Activated CD4-positive, alpha-beta T cell treated with anti-CD3 and anti-CD28 coated beads, Interleukin-2, Interleukin-6, amounts not matched to agents 100 ng/mL and 50 ng/mL, durations not matched to agents 16 hours and 8 hours (primary cell): ENCODE results near the gene PKDREJ.

ENCODE experiments used
- DNase-seq: peaks from one replicate; pipeline ENCODE4 v3.0.0-alpha.2; 2020

PKDREJ gene

DNA sequence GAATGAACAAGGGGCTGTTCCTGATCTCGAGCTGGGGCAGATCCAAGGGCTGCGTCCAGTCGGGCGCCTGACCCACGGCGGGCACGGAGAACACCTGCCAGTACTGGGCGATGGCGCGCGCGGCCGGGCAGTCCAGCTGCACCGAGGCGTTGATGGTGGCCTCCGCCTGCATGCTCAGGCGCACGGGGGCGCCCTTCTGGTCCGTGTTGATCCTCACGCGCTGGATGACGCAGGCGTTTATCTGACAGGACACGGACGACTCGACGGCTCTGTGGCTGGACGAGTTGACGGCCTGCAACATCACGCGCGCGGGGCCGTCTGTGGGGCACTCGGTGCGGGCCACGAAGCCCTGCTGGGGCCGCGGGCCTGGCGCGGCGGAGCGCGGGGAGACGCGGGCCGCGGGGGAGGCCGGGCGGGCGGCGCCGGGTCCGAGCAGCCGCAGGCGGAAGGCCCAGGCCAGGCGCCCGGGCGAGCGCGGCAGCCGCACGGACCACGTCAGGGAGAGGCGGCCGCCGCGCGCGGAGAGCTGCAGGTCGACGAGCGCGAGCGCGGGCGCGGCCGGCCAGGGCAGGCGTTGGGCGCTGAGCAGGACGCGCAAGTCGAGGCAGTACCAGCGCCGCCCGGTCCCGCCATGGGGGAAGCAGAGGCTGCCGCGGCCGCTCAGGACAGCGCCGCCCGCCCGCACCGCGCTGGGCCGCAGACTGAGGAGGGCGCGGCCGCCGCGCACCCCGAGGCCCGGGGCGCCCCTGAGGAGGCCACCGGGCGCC is 511 bp downstream of the PKDREJ start:
- DNase-seq, result peak; percentile 35

DNA sequence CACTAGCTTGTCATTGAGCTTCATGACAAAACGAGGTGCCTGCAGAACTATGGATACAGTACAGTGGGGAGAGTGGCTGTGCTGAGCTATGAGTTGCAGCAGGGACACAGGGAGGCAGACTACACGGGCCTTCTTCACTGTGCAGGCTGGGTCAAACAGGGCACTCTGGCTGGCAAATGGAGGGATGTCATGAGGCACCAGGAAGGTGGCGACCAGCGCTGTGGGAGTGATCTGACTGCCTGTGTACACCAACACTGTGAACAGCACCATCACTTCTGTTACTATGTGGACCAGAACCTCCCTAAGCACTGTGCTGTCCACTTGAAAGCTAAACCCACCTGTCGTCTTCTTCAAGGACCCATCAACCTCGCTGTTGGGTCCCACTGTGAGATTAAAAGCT is 3.1 kb downstream of the PKDREJ start:
- no peak for DNase-seq

DNA sequence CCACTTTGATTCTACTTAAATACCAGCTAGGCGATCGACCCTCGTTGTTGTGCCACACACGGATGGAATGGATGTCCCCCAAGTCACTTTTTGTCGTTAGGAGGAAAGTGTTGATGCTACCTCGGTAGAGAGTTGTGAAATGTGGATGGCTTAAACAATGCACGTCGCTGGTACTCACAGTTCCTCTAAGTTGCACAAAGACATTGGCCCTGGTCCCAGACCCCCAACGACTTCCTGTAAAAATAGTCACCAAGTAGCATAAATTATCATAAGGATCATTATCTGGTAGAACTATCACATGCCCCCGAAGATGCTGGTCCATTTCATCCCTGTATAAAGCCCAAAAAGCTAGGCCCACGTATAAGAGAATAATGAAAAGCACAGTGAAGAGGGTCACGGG is 3.8 kb downstream of the PKDREJ start:
- DNase-seq, result no peak

DNA sequence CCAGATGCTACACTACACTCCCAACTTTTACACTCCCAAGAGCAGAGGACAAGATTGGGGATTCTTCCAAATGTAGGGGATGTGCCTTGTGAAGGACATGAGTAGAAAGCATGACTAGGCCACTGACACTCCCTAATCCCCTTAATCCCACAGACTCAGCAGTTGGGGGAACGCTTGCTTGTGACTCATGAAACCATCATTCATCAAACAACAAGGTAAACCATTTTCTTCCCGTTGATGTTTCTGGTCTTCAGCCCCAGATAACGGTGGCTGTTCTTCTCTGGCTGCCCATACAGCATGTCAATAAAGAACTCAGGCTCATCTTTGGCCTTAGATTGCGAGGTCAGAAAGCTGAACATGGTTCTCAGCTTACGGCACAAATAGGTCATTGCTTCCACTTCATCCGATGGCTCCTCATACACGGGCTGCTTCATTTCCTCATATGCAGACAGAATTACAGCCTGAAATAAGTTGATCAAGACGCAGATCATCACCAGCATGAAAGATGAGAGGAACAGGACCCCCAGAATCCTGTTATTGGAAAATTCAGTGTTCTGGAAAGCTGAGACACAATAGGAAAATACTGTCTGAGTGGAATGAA is 6.7 kb downstream of the PKDREJ start:
- no peak for DNase-seq

DNA sequence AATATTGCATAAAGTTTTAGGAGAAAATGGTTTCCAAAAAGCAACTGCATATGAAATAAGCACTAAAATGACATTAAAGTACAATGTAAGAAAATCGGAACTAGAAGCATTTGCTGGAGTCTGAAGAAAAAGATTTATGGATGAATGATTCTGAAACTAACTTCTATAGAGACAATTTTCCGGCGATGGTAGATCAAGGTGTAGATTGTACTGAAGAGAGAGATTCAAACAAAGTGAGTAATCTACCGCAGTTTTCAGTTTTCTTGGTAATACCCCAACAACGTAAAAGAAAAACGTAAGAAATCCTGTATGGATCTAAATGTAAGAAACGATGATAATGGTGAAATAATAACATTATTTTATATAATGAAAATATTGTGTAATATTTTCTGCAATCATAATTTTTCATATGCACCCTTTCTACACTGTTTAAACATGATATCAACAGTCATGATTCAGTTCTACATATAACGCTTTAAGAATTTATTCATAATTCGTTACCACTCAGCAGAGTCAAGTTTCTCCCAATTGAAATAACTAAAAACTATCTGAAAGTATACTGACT is 11.2 kb downstream of the PKDREJ start:
- DNase-seq, result peak; percentile 72

DNA sequence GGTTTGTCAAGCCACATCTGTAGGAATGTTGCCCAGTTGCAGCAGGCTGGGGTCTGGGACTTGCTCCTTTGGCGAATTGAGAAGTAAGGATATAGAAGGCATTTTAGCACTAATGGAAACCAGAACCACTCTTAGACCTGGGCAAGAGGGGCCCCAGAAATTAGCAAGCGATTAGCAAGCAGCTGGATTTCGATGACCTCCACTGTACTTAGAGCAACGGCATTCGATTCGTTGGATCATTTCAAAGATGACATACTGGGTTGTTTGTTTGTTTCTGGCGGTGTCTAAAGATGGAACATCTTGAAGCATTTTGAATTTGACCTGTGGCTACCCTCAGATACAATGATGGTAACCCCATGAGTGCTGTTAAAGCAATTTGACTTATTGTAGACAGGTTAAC is 11.9 kb downstream of the PKDREJ start:
- no peak for DNase-seq

DNA sequence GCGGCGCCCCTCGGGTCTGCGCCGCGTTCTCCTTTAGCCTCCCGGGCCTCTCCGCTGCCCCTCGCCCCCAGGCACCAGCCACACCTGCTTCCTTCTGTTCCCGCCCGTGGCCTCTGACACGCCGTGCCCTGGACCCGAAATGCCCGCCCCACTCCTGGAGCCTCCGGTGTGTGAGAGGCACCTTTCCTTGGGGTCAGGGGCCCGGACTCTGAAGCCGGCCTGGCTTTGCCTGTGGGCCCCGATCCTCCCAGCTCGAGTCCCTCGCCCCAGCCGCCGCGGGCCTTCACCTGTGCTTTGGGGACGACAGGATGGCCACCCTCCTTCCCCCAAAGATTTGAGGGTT is 12.4 kb downstream of the PKDREJ start:
- no peak for DNase-seq

DNA sequence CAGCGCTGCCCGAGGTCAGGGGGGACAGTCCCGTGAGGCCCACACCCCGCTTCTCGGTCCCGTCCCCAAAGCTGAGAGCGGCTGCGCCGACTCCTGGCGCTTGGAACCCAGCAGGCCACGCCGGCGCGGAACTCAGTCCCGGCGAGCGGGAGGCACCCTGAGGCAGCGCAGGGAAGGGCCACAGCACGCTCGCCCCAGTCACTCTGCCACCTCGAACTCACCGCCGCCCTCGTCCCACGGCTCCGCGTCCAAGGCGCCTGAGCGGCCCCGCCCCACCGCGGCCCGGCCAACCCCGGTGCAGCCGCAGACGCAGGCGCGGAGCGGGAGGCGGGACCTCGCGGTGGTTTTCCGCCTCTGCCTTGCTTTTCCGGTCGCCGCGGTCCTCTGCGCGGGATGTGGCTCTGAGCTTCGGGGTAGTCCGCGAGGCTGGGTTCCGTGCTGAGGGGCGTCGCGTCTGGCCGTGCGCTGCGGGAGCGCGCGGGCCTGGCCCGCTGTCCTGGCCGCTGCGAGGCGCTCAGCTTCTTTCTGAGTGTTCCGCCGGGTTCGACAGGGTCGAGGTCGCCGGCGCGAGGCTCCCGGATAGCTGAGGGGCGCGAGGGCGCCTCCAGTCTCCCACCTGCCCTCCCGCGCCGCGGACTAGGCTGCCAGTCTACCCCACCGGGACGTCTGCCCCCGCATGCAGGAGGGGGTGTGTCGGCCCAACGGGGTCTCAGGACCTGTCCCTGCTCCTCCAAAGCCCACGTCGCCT is 12.9 kb downstream of the PKDREJ start, which contains the start of gene CDPF1:
Gene CDPF1 (minus strand): TSS at position 259 of the 748 bp plus-strand sequence. CDS start 2,009 bp downstream, outside the sequence.
- peak; percentile 94 for DNase-seq

DNA sequence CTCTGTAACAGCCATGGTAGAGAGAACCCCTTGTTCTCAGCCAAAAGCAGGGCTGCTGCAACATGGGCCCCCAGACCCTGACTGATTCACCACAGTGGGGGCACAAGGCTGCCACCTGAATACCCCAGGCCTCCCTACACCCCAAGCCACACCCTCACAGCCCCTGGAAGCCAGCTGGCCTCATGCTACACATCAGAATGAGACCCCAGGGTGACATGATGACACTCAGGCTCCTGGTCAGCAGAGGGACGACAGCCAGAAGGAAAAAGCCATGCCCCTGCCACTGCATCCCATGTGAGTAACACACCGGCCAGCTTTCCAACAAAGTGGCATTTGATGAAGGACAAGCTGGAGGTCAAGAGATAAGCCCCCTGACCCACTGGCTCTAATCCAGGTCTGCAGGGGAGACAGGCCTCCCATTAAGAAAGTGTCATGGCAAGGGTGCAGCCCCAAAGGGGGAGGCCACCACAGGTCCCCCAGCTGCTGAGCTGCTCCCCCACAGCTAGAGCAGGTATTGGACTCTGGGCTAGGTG is 15.6 kb downstream of the PKDREJ start:
- no peak for DNase-seq

DNA sequence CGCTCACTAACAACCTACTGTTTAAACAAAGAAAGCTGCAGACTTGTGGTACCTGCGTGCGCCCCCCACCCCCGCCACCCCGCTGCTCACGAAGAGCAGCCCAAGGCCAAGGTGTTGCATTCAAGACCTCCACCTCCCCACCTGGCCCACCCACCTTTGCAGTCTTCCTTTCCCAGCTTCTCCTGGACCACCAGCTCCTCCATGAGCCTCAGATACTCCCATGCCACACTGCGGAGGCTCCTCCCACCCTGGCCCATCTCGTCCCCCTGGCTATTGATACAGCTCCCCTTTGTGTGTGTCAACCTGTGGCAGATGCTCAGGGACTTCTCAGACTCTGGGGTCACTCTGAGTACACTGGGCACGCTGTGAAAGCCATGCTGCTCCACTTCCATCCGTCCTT is 17.0 kb downstream of the PKDREJ start:
- DNase-seq, result no peak

DNA sequence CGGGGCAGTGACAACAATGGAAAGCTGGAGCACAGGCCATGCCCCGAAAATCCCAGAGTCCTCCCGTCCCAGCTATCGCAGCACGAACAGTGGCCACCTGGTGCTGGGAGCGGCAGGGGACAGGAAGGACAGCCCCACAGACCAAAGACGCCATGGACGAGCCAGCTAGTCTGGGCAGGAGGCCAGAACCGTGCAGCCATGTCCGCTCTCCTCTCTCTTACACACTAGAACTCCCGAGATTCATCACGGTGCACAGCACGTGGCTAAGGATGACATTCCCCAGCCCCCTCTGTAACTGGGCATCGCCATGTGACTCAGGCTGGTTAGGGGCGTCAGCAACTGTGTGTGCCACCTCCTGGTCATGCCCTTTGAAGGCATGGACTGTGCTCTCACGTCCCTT is 17.6 kb downstream of the PKDREJ start:
- DNase-seq, result no peak

DNA sequence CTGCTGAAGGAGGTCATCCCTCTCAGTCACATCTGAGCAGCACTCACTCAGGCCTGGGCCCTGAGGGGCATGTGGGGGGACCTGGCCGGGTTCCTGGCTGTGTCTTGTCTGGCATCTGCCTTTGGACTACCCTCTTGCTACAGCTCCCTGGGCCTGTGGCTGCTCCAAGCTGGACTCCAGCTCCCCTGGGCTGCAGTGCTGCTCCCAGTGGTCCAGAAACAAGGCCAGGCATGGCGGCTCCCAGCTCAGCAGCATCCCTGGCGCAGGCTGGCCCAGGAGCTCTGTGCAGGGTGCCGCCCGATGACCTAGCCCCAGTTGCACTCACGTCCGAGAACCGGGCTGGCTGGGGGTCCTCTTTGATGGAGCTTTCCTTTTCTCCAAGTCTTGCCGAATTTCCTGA is 18.4 kb downstream of the PKDREJ start:
- no peak for DNase-seq

DNA sequence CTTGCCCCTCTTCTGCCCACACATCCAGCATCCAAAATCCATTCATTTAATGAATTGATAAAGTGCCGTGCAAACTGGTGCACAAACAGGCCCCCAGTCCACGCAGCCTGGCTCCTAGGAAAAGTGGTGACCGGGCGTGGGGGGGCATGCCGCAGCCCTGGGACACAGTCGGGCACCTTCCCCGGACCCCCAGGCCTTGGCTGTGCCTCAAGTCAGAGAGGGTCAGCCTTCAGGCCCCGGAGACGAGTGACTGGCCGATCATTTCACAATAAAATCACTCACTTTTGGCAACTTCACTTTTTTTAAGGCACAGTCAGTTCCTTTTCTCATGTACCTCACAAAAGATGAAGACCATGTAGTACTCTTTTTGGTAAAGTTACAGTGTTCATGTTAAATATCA is 21.1 kb downstream of the PKDREJ start:
- DNase-seq, result no peak

DNA sequence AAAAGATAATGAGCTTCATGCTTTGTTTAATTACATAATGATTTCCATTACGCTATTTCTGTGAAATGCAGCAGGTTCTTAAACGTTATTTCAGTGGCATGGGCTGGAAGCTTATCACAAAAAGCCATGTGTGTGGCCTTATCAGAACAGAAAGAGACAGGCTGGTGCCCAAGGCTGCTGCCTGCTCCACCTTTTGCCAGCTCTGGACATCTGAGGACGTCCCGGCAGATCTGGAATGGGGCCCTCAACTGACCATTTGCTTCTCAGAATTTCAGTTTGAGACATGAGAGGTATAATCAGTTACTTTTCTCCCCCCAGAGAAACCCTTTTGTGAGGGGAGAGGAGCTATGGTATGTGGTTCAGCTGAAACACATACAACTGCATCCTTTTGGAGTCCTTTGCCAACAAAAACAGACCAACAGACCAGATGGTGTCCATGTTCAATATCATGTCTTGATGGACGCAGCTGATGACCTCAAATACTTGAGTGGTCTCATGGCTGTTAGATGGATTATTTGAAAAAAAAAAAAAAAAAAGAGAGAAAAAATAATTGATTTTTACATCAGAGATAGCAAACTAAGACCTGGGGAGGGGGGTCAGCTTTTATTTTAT is 21.6 kb downstream of the PKDREJ start:
- no peak for DNase-seq

DNA sequence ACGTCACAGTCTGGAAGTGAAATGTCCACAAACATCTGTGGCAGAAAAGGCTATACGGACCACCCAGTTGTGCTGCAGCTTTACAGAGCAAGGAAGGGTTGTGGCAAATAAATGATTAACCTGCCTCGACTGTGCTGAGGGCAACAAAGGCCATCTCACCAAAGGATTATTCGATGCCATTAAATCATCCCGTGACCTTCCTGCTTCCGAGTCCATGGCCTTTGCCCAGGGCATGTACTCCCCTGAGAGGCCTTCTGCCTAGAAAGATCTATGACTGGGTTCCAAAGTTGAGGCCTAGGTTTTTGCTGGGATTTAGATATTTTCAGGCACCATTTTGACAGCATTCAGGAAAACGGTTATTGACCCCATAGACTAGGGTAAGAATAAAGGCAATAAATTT is 22.2 kb downstream of the PKDREJ start:
- no peak for DNase-seq

DNA sequence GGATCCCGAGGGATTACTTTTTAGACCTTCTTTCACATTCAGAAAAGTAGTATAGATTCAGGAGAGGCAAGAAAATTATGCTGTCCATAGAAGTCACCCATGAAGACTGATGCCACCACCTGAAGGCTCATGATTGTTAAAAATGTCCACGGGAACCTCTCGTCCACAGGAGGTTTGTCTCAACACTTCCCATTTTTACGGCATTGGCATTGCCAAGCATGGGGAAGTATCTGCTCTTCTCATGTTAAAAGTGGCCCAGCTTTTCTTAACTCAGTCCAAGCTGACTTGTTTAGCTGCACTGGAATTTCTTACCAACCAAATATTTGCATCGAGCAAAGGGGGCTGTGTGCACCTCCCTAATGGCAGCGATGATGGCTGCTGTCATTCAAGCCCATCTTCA is 22.6 kb downstream of the PKDREJ start:
- no peak for DNase-seq

DNA sequence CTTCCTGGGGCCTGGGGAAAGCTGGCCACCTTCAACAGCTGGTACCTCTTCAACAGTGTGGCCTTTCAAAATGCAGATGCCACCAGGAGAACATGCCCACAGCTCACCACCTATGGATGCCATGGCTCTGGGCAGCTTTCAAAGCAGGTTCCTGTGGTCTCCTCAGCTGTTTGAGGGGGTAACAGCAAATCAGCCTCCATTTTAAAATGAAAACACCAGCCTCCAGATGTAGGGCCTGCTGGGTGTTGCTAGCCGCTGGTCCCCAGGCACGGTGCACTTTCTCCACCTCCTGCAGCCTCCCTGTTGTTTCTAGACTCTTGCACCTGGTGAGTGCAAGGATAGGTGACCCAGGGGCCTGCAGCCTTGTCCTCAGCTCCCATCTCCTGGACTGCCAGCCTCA is 23.1 kb downstream of the PKDREJ start:
- no peak for DNase-seq

DNA sequence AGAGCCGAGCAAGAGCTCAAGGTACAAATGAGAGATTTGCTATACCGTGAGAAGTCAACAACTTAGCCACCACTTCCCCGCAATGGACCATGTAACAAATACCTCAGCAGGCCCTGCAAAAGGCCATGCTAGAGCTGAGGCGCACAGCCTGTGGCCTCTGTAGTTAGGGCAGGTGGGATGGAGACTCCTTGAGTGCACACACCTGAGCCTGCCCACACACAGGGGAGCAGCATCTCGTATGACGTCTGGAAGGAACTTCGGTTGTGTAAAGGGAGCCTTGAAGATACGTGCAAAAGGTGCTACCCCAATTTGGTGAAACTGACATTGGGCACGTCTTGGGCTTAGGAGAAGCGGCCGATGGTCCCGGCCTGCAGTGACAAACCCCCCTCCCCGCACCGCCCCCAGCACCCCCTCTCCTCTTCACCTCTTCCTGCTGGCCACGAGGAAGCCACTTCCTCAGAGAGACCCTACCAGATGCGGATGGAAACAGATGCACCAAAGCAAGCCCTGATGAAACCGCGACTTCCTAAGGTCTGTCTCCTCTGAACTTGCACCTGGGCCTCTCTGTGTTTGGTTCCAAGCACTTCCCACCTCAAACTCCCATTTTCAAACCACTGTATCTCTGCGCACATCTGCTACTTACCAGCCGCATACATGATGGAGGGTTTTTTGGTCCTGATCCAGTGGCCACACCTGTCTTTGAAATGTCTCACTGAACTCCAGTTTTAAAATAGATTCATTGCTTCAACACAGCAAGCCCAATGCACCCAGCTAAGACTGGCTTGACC is 23.7 kb downstream of the PKDREJ start:
- no peak for DNase-seq

DNA sequence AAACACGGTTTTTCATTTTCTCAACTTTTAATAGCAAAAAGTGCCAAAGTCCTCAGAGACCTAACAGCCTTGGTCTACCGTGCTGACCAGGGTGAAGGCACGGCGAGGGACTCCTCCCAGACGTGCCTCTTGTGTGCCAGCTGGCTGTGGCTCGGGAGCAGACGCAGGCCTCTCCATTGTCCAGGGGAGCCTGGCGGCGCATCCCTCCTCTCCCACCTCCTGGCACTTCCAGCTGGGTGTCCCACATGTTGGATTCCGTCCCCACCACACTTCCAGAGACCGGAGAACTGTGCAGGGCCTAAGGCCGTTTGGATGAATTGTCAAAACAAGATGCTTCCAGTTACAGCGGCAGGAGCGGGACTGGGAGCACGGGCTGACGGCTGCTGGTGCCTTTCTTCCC is 24.6 kb downstream of the PKDREJ start:
- DNase-seq, result no peak

DNA sequence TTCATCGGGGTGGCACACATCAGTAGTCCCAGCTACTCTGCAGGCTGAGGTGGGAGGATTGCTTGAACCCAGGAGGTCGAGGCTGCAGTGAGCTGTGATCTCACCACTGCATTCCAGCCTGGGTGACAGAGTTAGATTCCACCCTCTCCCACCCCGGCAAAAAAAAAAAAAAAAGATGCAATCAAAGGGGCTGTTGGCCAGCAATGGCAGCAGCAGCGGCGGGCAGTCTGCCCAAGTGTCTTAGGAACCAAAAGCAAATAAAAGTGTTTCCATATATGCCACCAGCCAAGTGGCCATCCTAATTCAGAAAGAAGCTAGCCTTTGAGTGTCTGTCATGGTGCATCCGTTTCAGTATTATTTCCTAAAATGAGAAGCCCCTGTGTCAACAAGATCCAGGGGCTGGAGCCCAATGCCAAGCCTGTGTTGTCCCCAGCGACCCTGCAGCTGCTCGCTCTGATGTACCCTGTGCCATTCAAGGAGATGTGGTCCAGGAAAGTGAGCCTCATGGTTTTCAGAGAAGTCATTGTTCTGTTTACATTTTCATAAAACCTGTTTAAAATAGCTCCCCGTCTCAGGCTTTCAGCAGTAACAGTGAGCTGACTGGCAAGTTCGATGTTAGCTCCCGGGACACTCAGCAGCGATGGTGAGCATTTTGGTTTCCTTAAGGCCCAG is 25.6 kb downstream of the PKDREJ start:
- no peak for DNase-seq

DNA sequence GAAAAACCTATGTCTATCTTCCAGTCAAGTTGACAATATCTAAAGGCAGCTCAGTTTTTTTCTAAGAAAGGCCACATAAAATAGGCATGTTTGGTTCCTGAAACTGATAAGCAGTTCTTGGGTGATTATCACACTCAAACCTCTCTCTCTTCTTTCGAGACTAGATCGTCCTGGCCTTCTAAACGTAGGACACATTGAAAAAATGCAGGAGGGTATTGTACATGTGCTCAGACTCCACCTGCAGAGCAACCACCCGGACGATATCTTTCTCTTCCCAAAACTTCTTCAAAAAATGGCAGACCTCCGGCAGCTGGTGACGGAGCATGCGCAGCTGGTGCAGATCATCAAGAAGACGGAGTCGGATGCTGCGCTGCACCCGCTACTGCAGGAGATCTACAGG is 28.2 kb downstream of the PKDREJ start:
- DNase-seq, result no peak

DNA sequence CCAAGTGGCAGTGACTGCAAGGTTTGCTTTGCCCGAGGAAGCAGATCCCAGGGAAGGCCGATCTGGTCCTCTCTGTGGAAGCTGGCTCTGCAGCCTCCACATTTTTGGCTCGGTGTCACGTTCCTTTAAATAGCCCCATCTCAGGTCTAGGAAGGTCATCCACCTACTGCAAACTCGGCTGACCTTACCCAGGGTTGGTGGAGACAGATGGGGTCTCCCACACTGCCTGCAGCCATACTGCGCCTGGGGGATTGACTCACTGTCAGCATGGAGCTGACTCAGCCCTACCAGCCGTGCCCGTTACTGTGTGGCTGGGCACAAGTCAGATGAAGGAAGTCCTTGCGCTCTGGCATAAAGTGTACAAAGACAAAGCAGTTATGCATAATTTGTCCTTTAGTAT is 29.9 kb downstream of the PKDREJ start:
- DNase-seq, result no peak
